HG02973 (cell line): ENCODE measurements around the gene CD37.

ENCODE experiments used
- ATAC-seq: cut with Tn5 transposase; IDR thresholded peaks from one replicate; pipeline ENCODE4 v1.9.1; 2021; ENCODE audit warnings: moderate library complexity; ENCODE audit not compliant: unreplicated experiment

Gene CD37

GRCh38 chr19:49344505-49345423, 9.6 kb downstream of the CD37 start:
- no peak for ATAC-seq

GRCh38 chr19:49347191-49347590, 12.0 kb downstream of the CD37 start:
- ATAC-seq = no peak

DNA sequence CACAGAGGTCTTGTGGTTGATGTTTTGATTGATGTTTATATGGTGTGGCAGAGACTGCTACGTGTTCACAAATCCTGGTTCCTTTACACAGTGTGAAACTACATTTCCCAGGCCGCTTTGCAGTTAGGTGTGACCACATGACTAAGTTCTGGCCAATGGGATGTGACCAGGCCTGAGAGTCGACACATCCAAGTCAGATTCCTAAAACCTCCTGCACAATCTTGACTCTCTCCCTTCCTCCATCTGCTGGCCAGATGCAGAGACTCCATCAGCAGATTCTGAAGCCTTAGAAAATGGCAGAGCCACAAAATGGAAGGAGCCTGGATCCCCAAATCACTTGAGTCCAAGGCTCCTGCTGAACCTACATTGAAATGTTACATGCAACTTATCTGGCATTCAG, 12.6 kb downstream of the CD37 start:
- no peak for ATAC-seq

DNA sequence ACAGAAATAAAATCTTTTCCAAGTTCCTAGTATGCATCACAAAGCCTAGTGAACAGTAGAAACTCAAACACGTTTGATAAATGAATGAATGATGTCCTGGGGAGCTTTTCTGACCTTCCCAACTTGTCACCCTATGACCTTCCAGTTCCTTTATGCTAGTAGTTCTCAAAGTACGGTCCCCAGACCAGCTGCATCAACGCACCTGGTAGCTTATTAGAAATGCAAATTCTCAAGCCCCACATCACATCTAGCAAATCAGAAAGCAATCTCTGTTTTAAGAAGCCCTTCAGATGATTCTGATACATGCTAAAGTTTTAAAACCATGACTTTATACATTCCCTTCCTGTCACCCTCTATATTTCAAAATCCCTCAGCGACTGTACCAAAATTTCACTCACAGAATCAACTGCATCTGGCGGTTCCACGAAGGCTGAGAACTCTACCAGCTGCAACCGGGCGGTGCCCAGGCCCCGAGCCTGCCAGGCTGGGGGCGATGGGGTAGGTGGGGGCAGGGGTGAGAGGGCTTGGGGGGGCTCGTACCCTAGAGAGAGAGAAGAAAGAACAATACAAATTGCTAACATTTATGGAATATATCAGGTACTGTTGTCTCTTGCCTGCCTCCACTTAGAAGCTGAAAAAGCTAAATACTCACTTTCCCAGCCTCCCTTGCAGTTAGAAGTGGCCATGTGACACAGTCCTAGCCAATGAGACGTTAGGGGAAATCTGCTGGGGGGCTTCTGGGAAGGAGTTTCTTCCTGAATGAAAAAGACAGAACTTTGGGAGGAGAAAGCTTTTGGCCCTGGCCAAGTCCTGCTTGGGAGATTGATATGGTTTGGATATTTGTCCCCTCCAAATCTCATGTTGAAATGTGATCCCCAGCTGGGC, 13.3 kb downstream of the CD37 start:
- ATAC-seq = no peak

DNA sequence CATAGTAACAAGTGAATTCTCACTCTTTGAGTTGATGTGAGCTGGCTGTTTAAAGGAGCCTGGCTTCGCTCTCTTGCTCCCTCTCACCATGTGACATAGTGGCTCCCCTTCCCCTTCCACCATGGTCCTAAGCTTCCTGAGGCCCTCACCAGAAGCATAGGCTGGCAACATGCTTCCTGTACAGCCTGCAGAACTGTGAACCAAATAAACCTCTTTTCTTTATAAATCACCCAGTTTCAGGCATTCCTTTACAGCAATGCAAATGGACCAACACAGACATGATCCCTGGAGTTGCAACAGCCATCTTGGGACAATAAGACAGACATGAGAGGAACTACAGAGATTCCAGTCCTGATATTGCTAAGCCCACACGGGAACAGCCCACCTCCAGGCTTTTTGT, 14.4 kb downstream of the CD37 start:
- ATAC-seq = no peak

- no peak for ATAC-seq
Measured at GRCh38 chr19:49355909-49356353, 20.7 kb downstream of the CD37 start.

- ATAC-seq = no peak
Measured at GRCh38 chr19:49356382-49356781, 21.2 kb downstream of the CD37 start.

DNA sequence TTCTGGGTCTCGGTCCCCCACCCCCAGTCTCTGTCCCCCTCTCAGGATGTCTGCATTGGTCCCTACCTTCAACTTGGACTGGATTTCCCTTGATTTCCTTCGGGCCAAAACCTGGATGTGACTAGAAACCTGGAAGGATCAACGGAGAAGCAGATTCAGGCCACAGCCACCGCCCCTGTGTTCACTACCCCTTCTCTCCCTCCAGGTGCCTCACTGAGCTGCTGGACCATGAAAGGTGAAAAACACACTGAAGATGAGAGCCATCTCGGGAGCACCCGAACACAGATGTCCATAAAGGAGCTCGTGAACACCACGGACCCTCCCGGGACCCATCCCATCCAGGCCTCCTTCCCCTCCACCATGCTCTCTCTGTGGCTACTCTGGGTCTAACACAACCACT, 22.0 kb downstream of the CD37 start:
- no peak for ATAC-seq

DNA sequence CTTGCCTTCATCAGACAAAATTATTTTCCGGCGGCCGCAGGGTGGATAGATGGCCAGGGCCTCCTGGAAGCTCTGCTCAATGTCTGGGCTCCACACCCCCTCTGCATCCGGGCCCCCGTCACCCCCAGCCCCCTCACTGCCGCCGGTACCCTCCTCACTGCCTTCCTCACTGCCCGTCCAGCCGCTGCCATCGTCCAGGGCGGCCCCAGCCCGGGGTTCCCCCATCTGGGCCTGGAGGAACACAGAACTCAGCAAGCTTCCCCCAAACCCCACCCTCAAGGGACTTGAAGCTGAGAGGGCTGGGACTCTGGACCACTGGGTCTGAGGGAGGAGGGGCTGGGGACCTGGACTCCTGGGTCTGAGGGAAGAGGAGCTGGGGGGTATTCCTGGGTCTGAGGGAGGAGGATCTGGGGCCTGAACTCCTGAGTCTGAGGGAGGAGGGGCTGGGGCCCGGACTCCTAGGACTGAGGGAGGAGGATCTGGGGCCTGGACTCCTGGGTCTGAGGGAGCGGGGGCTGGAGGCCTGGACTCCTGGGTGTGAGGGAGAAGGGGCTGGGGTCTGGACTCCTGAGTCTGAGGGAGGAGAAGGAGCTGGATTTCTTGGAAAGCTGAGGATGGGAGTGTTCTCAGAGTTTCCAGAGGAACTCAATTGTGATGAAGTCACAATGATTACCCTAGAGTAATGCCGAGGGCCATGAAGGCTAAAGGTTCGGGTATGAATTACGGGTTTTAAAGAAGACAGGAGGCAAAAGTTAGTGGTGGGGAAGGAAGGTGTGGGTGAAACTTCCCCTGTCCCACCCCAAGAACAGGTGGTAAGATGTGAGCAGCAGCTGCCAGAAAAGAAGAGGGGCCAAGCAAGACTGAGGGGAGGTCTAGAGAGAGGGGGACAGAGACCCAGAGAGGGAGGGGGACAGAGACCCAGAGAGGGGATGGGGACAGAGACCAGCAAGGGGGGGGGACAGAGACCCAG, 24.9 kb downstream of the CD37 start:
- ATAC-seq = no peak

DNA sequence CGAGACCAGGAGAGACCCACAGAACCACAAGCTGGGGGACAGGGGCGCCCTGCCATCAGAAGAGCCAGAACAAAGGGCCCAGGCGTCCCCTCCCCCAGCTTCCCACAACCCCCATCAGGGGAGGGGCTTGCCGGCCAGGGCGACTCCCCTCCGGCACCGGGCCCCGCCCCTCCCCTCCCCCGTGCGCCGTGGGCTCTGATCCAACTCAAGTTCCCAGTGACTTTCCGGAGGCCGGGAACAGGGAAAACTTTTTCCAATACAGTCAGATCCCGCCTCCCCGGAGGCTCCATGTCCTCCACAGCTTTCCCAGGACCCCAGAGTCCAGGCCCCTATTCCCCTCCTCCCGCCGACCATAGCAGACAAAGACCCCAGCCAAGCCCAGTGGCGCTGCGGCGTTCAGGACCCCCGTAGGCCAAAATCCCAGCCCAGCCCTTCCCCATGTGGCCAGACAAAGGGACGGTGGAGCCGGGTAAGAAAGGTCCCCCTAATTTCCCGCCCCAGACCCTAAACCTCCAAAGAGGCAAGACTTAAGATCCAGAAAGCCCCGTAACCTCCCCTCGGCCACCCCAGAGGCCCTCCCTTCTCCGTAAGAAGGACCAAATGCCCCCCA, 26.3 kb downstream of the CD37 start:
- ATAC-seq = no peak

GRCh38 chr19:49362048-49362928, 27.1 kb downstream of the CD37 start, which contains the start of gene TEAD2:
TSS of gene TEAD2 (minus strand) at chr19:49362416. CDS start at chr19:49360075, 2,341 bp downstream.
- no peak for ATAC-seq

- no peak for ATAC-seq
Measured at GRCh38 chr19:49362929-49363267, 27.7 kb downstream of the CD37 start.

GRCh38 chr19:49363268-49364082, 28.3 kb downstream of the CD37 start, which contains the start of gene DKKL1:
TSS of gene DKKL1 (plus strand) at chr19:49363877. CDS start at chr19:49363999, 122 bp downstream.
- ATAC-seq = peak; percentile 58

DNA sequence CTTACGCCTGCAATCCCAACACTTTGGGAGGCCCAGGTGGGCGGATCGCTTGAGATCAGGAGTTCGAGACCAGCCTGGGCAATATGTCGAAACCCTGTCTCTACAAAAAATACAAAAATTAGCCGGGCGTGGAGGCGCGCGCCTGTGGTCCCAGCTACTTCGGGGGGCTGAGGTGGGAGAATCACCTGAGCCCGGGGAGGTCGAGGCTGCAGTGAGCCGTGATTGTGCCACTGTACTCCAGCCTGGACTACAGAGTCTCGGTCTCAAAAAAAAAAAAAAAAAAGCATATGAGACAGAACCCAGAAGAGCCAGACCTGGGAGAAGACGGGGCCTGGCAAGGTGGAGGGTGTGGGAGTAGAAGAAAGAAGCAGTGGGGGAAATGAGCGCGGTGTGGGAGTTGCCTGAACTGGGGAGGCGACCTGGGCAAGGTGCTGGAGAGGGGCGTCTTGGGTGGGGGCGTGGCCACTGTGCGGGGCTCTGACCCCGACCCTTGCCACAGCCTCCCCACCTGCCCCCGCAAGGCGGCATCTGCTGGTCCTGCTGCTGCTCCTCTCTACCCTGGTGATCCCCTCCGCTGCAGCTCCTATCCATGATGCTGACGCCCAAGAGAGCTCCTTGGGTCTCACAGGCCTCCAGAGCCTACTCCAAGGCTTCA, 29.0 kb downstream of the CD37 start:
- ATAC-seq = no peak

DNA sequence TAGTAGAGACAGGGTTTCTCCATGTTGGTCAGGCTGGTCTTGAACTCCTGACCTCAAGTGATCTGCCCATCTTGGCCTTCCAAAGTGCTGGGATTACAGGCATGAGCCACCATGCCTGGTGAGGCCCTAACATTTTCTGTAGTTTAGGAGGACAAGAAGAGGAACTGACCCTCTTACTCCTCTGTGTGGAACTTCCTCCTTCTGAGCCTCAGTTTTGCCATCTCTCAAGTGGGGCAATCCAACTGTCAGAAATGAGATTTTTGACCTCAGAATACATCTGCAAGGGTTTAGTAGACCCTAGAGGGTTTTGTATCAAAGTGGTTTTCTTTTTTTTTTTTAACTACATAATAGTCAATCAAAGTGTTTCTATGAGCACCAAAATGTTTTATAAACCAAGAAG, 30.9 kb downstream of the CD37 start:
- ATAC-seq = no peak

- no peak for ATAC-seq
Measured at GRCh38 chr19:49368711-49369358, 33.6 kb downstream of the CD37 start.

- no peak for ATAC-seq
Measured at GRCh38 chr19:49371184-49371583, 36.0 kb downstream of the CD37 start.
